HEK293T (cell line): Measurements from ENCODE around the gene TRMT11.

ENCODE experiments used
- CTCF ChIA-PET: fragments of 350-600 bp; formaldehyde crosslinking; extraction: SDS; loops from one replicate; lab custom pipeline; 2021; ENCODE audit warnings: antibody characterized with exemption, inconsistent platforms; lab: Yijun Ruan, JAX
- POLR2A ChIA-PET: fragments of 350-600 bp; formaldehyde crosslinking; extraction: SDS; loops from one replicate; lab custom pipeline; 2020; ENCODE audit warnings: antibody characterized with exemption, inconsistent platforms; lab: Yijun Ruan, JAX
- DNase-seq: peaks from one replicate; pipeline ENCODE4 v3.0.0; 2012; ENCODE audit warnings: mixed read lengths; ENCODE audit errors: extremely low spot score
- ARNT ChIP-seq: fragments of 450-650 bp; IDR thresholded peaks from 2 replicates; pipeline ENCODE4 v1.6.1; 2017; ENCODE audit warnings: mild to moderate bottlenecking
- BHLHE40 ChIP-seq: fragments of 450-650 bp; IDR thresholded peaks from 2 replicates; pipeline ENCODE4 v1.6.1; 2016; ENCODE audit warnings: mild to moderate bottlenecking, moderate library complexity, borderline replicate concordance
- CTBP1 ChIP-seq: fragments of 450-650 bp; IDR thresholded peaks from 2 replicates; pipeline ENCODE4 v1.6.1; 2016; ENCODE audit warnings: borderline replicate concordance
- ELF4 ChIP-seq: fragments of 450-650 bp; IDR thresholded peaks from 2 replicates; pipeline ENCODE4 v1.6.1; 2017; ENCODE audit warnings: antibody characterized with exemption
- FOXA1 ChIP-seq: fragments of 450-650 bp; IDR thresholded peaks from 2 replicates; pipeline ENCODE4 v1.6.1; 2016; ENCODE audit warnings: mild to moderate bottlenecking
- FOXK2 ChIP-seq: fragments of 450-650 bp; IDR thresholded peaks from 2 replicates; pipeline ENCODE4 v1.6.1; 2016; ENCODE audit warnings: mild to moderate bottlenecking
- FOXM1 ChIP-seq: fragments of 450-650 bp; IDR thresholded peaks from 2 replicates; pipeline ENCODE4 v1.6.1; 2017; ENCODE audit warnings: mild to moderate bottlenecking, borderline replicate concordance
- HDGF ChIP-seq: fragments of 450-650 bp; IDR thresholded peaks from 2 replicates; pipeline ENCODE4 v1.6.1; 2017; ENCODE audit warnings: antibody characterized with exemption, borderline replicate concordance
- L3MBTL2 ChIP-seq: fragments of 450-650 bp; conservative IDR thresholded peaks from 2 replicates; pipeline ENCODE4 v1.6.1; 2016; ENCODE audit warnings: mild to moderate bottlenecking
- LEF1 ChIP-seq: fragments of 450-650 bp; IDR thresholded peaks from 2 replicates; pipeline ENCODE4 v1.6.1; 2017; ENCODE audit warnings: mild to moderate bottlenecking, borderline replicate concordance
- NFRKB ChIP-seq: fragments of 450-650 bp; IDR thresholded peaks from 2 replicates; pipeline ENCODE4 v1.6.1; 2016; ENCODE audit warnings: mild to moderate bottlenecking, moderate library complexity
- PKNOX1 ChIP-seq: fragments of 450-650 bp; IDR thresholded peaks from 2 replicates; pipeline ENCODE4 v1.6.1; 2016
- SP1 ChIP-seq: fragments of 450-650 bp; IDR thresholded peaks from 2 replicates; pipeline ENCODE4 v1.6.1; 2017
- SUZ12 ChIP-seq: fragments of 450-650 bp; IDR thresholded peaks from 2 replicates; pipeline ENCODE4 v1.6.1; 2016; ENCODE audit warnings: mild to moderate bottlenecking
- TARDBP ChIP-seq: fragments of 450-650 bp; IDR thresholded peaks from 2 replicates; pipeline ENCODE4 v1.6.1; 2016
- ZNF384 ChIP-seq: fragments of 450-650 bp; IDR thresholded peaks from 2 replicates; pipeline ENCODE4 v1.6.1; 2016

TRMT11 gene

DNA sequence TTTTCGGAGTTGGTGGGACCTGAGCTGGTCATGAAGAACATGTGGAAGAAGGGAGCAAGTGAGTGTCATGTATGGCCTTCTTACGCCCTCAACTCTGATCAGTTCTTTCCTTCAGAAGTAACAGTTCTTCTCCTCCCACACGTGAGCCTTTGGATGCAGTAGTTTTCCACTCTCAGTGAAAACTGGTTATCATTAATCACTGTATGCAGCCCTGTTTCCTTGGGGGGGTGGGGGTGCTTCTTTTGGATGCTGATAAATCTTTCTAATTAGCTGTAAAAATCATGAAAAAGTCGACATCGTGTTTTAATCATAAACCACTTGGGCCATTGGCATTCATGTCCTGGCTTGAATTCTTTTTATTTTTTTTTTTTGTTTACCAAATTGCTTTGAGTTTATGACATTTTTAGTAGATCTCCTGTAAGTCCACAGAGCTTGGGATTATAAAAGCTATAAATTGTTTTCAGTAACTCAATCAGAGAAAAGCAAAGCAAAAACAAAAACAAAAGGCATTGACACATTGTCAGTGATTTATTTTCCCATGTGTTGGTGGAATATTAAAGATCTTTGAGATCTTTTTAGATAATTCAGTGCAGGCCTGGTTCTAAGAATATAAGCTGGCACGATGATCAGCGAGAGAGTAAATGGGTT is 84.8 kb downstream of the TRMT11 start:
- CTCF ChIA-PET, result interaction anchor here (0.6 kb wide), 1 partner anchor 42 kb away, joined by 3 read pairs; no protein-coding TSS in a partner anchor
- TF ChIP-seq TARDBP (no peak), SUZ12 (no peak), NFRKB (no peak), HDGF (no peak), ARNT (no peak), ELF4 (no peak), FOXA1 (no peak), BHLHE40 (no peak), LEF1 (no peak), SP1 (no peak), L3MBTL2 (no peak), PKNOX1 (no peak), FOXM1 (no peak)
- DNase-seq, result no peak
- POLR2A ChIA-PET, result no interaction called here

GRCh38 chr6:126072172-126072571 is 85.8 kb downstream of the TRMT11 start:
- ChIA-PET CTCF (no interaction called here), POLR2A (no interaction called here)
- no peak for TF ChIP-seq ZNF384
- no peak for DNase-seq

DNA sequence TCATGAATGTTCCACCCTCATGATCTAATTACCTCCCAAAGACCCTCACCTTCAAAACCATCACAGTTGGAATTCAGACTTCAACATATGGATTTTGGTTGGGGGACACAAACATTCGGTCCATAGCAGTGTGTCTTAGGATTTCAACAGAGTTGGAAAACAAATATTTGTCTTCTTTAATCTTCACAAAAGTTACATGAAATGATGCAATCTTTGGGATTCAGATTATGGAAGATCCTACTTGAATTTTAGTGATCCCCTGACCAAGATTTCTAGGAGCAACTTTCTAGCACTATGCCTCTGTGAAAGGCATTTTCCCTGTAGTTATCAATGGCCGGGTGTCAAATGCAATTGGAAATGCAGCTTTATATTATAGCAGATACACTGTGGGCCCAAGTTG is 86.5 kb downstream of the TRMT11 start:
- TF ChIP-seq ZNF384 (no peak), ARNT (no peak), FOXM1 (no peak), LEF1 (no peak), NFRKB (no peak), ELF4 (no peak), FOXA1 (no peak), TARDBP (no peak), FOXK2 (no peak), BHLHE40 (no peak), SP1 (no peak), CTBP1 (no peak), HDGF (no peak), L3MBTL2 (no peak), SUZ12 (no peak), PKNOX1 (no peak)
- ChIA-PET CTCF (no interaction called here), POLR2A (no interaction called here)
- DNase-seq, result no peak

DNA sequence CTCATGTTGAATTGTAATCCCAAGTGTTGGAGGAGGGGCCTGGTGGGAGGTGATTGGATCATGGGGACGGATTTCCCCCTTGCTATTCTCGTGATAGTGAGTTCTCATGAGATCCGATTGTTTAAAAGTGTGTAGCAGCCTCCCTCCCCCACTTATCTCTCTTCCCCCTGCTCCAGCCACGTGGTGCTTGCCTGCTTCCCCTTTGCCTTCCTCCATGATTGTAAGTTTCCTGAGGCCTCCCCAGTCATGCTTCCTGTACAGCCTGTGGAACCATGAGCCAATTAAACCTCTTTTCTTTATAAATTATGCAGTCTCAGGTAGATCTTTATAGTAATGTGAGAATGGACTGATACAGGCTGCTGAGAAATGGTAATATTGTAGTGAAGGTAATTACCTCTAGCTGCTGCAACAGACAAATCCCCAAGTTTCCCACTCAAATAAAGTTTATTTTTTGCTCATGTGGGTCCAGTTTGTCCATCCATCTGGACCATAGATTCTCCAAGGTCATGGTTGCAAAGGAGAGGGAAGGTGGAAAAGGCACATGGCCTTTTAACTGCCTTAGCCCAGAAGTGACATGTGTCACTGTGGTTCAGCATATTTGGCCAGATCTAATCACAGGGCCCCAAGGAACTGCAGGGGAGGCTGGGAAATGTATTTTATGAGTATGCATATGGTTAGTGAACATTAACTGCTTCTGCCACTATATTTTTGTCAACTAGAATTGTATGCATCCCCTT is 89.2 kb downstream of the TRMT11 start:
- DNase-seq, result no peak
- POLR2A ChIA-PET, result no interaction called here

GRCh38 chr6:126076992-126077664 is 90.8 kb downstream of the TRMT11 start:
- TF ChIP-seq FOXA1, result no peak
- TF ChIP-seq CTBP1, result no peak
- TF ChIP-seq HDGF, result no peak
- TF ChIP-seq FOXK2, result no peak
- no peak for TF ChIP-seq SP1
- TF ChIP-seq NFRKB, result no peak
- no peak for TF ChIP-seq L3MBTL2
- no peak for TF ChIP-seq TARDBP
- TF ChIP-seq PKNOX1, result no peak
- ChIA-PET POLR2A (no interaction called here), CTCF (no interaction called here)
- DNase-seq, result no peak

More for the DNA sequence above, 89.2 kb downstream of the TRMT11 start:
- CTCF ChIA-PET, result no interaction called here
- TF ChIP-seq ELF4 (no peak), HDGF (no peak)
